ENCODE data around the gene NISCH. TPM values are rescaled to one million over a fixed set of nuclear protein-coding genes. Genes with fewer than 3 reads are reported as not detected.

Gene NISCH
- total RNA-seq, 1 experiment from 2014 or later, result 62.2 TPM

DNA sequence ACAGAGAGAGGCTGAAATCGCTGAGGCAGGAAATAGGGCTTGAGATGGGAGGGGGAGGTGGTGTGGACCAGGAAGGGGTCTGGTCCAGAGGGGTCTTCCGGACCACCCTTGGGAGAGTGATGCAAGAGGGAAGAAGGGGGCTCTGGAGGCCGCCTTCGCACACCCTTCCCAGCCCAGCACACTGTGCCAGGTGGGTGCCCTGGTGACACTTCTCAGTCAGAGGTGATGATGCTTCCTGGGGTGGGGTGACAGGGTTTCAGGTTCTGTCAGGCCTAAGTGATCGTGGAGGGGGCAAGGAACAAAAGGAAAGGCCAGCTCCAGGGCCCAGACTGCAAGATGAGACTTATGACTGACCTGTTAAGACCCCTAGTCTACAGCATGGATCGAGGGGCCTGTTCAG lies 23.2 kb upstream of the NISCH start:
- POLR2A ChIA-PET, result interaction anchor here (0.6 kb wide), 1 partner anchor 193 kb away, joined by 6 read pairs; the partner anchor contains the start of gene TWF2
- Mint-ChIP-seq H3K27ac (ENCODE audit: unreplicated experiment) (no peak overlapping the region), H3K9me3 (ENCODE audit: unreplicated experiment) (no peaks in the 10 kb centered on the region), H3K4me1 (ENCODE audit: low read depth, unreplicated experiment) (no peaks in the 10 kb centered on the region), H3K4me3 (ENCODE audit: unreplicated experiment) (no peak overlapping the region), H3K36me3 (ENCODE audit: insufficient read depth, unreplicated experiment) (no peaks in the 10 kb centered on the region), H3K27me3 (ENCODE audit: insufficient read depth, unreplicated experiment) (no peaks in the 10 kb centered on the region)
- Histone ChIP-seq H3K9me3 (no peaks in the 10 kb centered on the region), H3K4me1 (peaks cover 15% of the 10 kb centered on the region), H3K4me3 (ENCODE audit: low read depth, low read length) (no peak overlapping the region), H3K27me3 (replicated peaks; ENCODE audit: control insufficient read depth, insufficient read depth, low read length) (no peaks in the 10 kb centered on the region), H3K36me3 (ENCODE audit: control insufficient read depth, insufficient read depth, low read length) (no peaks in the 10 kb centered on the region)
- no peak for DNase-seq
- intact Hi-C loops (cut with micrococcal nuclease; ENCODE audit: unreplicated experiment), result no loop called here
- BruUV-seq (replicated peaks), result no TSS peak
- TF ChIP-seq, protein P1, sequence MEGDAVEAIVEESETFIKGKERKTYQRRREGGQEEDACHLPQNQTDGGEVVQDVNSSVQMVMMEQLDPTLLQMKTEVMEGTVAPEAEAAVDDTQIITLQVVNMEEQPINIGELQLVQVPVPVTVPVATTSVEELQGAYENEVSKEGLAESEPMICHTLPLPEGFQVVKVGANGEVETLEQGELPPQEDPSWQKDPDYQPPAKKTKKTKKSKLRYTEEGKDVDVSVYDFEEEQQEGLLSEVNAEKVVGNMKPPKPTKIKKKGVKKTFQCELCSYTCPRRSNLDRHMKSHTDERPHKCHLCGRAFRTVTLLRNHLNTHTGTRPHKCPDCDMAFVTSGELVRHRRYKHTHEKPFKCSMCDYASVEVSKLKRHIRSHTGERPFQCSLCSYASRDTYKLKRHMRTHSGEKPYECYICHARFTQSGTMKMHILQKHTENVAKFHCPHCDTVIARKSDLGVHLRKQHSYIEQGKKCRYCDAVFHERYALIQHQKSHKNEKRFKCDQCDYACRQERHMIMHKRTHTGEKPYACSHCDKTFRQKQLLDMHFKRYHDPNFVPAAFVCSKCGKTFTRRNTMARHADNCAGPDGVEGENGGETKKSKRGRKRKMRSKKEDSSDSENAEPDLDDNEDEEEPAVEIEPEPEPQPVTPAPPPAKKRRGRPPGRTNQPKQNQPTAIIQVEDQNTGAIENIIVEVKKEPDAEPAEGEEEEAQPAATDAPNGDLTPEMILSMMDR (IDR thresholded peaks at IDR 0.05; ENCODE audit: insufficient read depth in 1 of 2, low read depth in 1 of 2, low read length in 1 of 2, severe bottlenecking in 1 of 2, unreplicated experiment in 1 of 2), result no peak
- CTCF ChIA-PET, result no interaction called here

DNA sequence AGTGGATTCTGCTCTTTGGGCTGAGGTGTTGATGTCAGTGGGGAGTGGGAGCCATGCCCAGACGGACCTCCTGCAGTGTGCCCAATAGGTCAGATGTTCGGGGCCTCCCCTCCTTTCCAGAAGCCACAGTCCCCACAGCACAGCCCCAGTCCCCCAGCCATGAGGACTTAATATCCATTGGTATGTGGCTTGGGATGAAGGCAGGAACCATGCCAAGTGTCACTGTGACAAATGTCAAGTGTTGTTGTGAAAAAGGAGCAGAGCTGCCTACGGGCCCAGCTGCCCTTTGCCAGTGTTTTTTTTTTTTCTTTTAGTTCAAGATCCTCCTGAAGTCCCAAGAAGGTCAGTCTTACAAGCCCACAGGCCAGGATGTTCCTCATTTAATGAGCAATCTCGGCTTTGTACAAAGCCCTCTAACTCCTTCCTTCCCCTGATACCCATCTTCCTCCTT lies 22.7 kb upstream of the NISCH start:
- Histone ChIP-seq H3K36me3 (ENCODE audit: control insufficient read depth, insufficient read depth, low read length) (no peaks in the 10 kb centered on the region), H3K4me3 (ENCODE audit: low read depth, low read length) (no peak overlapping the region), H3K4me1 (peaks cover 15% of the 10 kb centered on the region), H3K27me3 (replicated peaks; ENCODE audit: control insufficient read depth, insufficient read depth, low read length) (no peaks in the 10 kb centered on the region), H3K9me3 (no peaks in the 10 kb centered on the region)
- ChIA-PET CTCF (no interaction called here), POLR2A (interaction anchor here (0.6 kb wide), 1 partner anchor 194 kb away, joined by 6 read pairs; the partner anchor contains the start of gene TWF2)
- no peaks in the 10 kb centered on the region for H3K9me3 Mint-ChIP-seq (ENCODE audit: unreplicated experiment)
- H3K36me3 Mint-ChIP-seq (ENCODE audit: insufficient read depth, unreplicated experiment), result no peaks in the 10 kb centered on the region
- TF ChIP-seq, protein P1 (IDR thresholded peaks at IDR 0.05; ENCODE audit: insufficient read depth in 1 of 2, low read depth in 1 of 2, low read length in 1 of 2, severe bottlenecking in 1 of 2, unreplicated experiment in 1 of 2), result no peak
- H3K4me1 Mint-ChIP-seq (ENCODE audit: low read depth, unreplicated experiment), result no peaks in the 10 kb centered on the region
- DNase-seq, result no peak
- intact Hi-C loops (cut with micrococcal nuclease; ENCODE audit: unreplicated experiment), result no loop called here
- H3K4me3 Mint-ChIP-seq (ENCODE audit: unreplicated experiment), result no peak overlapping the region
- H3K27me3 Mint-ChIP-seq (ENCODE audit: insufficient read depth, unreplicated experiment), result no peaks in the 10 kb centered on the region
- no peak overlapping the region for H3K27ac Mint-ChIP-seq (ENCODE audit: unreplicated experiment)
- BruUV-seq (replicated peaks), result no TSS peak

DNA sequence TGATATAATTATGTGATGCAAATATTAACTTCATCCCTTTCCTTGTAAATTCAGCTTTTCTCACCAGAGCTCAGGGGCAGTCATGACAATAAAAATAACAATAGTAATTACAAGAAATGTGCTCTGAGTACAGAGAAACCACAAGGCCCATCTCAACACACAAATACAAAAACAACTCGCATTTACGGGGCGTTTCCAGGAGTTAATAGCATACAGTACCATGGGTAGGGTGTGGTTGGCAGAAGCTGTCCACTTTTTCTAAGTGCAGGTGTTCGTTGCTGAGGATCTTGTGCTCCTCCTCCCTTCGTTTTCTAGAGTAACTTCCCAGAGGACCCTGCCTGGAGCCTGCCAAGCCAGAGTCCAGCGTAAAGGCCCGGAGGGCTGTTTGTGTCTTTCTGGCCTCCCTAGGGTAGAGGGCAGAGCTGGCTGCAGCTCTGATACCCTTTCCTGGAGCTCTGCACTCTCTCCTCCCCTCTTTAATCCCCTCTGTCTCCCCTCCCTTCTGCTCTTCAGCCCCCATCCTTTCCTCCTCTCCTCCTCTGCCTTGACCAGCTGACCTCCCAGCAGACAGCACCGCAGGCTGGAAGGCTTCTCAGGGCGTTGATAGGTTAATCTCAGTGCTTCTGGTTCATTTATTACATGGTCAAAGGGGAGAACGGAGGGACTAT lies 21.9 kb upstream of the NISCH start:
- no peak for DNase-seq
- H3K27ac Mint-ChIP-seq (ENCODE audit: unreplicated experiment), result no peak overlapping the region
- H3K27me3 Mint-ChIP-seq (ENCODE audit: insufficient read depth, unreplicated experiment), result no peaks in the 10 kb centered on the region
- Histone ChIP-seq H3K4me1 (peaks cover 15% of the 10 kb centered on the region), H3K4me3 (ENCODE audit: low read depth, low read length) (no peak overlapping the region), H3K36me3 (ENCODE audit: control insufficient read depth, insufficient read depth, low read length) (no peaks in the 10 kb centered on the region), H3K9me3 (no peaks in the 10 kb centered on the region), H3K27me3 (replicated peaks; ENCODE audit: control insufficient read depth, insufficient read depth, low read length) (no peaks in the 10 kb centered on the region)
- CTCF ChIA-PET, result no interaction called here
- H3K4me3 Mint-ChIP-seq (ENCODE audit: unreplicated experiment), result no peak overlapping the region
- intact Hi-C loops (cut with micrococcal nuclease; ENCODE audit: unreplicated experiment), result no loop called here
- no peaks in the 10 kb centered on the region for H3K4me1 Mint-ChIP-seq (ENCODE audit: low read depth, unreplicated experiment)
- H3K36me3 Mint-ChIP-seq (ENCODE audit: insufficient read depth, unreplicated experiment), result no peaks in the 10 kb centered on the region
- no TSS peak for BruUV-seq (replicated peaks)
- H3K9me3 Mint-ChIP-seq (ENCODE audit: unreplicated experiment), result no peaks in the 10 kb centered on the region
- TF ChIP-seq, protein P1 (IDR thresholded peaks at IDR 0.05; ENCODE audit: insufficient read depth in 1 of 2, low read depth in 1 of 2, low read length in 1 of 2, severe bottlenecking in 1 of 2, unreplicated experiment in 1 of 2), result no peak
- POLR2A ChIA-PET, result no interaction called here
